Endothelial cell of umbilical vein (primary cell): Measurements from ENCODE around the gene GAPDHS. TPM values are rescaled to one million over a fixed set of nuclear protein-coding genes. Genes with fewer than 3 reads are reported as not detected.

ENCODE experiments used
- BruUV-seq: library from RNA; stranded (reverse); fragments of 400-500 nt; replicated peaks from 2 replicates; lab custom pipeline; 2021; lab: Mats Ljungman, UMichigan
- CTCF ChIA-PET: fragments of 300-600, 350-600 bp; sonication (Branson Sonifier 250); formaldehyde crosslinking; loops from one replicate; lab custom pipeline; 2021; ENCODE audit warnings: antibody characterized with exemption, inconsistent platforms; lab: Charles Lee
- POLR2A ChIA-PET: fragments of 300-600, 350-600 bp; sonication (Branson Sonifier 250); formaldehyde crosslinking; loops from one replicate; lab custom pipeline; 2021; ENCODE audit warnings: antibody characterized with exemption, inconsistent platforms; lab: Charles Lee
- DNase-seq: peaks from one replicate; pipeline ENCODE4 v3.0.0-alpha.2; 2011; ENCODE audit warnings: low read depth, low spot score
- FAIRE-seq: peaks from 2 replicates; lab custom pipeline; 2011; peaks lifted over from hg19 to GRCh38; lab: Jason Lieb, UNC
- H2AFZ ChIP-seq: 2 replicates; pipeline ENCODE4 v1.6.0; 2012; ENCODE audit warnings: low read depth, low read length, control low read depth, inconsistent platforms
- H3K27ac ChIP-seq: 2 replicates; pipeline ENCODE4 v1.5.1; 2011; ENCODE audit warnings: low read depth, mild to moderate bottlenecking, control low read depth, low read length, moderate library complexity; ENCODE audit not compliant: insufficient read depth
- H3K27me3 ChIP-seq, 2 experiments: 2 replicates each; pipeline versions ENCODE4 v1.6.0 to v1.6.1; 2011; ENCODE audit warnings: low read length in 2 of 2, mixed read lengths in 1 of 2; ENCODE audit not compliant: control insufficient read depth in 2 of 2, insufficient read depth in 2 of 2
- H3K36me3 ChIP-seq, 2 experiments: 2 replicates in 1 of 2; 3 replicates in 1 of 2; pipeline ENCODE4 v1.5.1; 2011; ENCODE audit warnings: low read length in 2 of 2, mild to moderate bottlenecking in 1 of 2, moderate library complexity in 1 of 2; ENCODE audit not compliant: control insufficient read depth in 2 of 2, insufficient read depth in 2 of 2; ENCODE audit errors: extremely low read depth in 1 of 2
- H3K4me1 ChIP-seq: 3 replicates; pipeline ENCODE4 v1.5.1; 2011; ENCODE audit warnings: mild to moderate bottlenecking, low read length; ENCODE audit not compliant: control insufficient read depth, insufficient read depth; ENCODE audit errors: extremely low read depth
- H3K4me2 ChIP-seq: 2 replicates; pipeline ENCODE4 v1.6.1; 2011; ENCODE audit warnings: low read length, control low read depth, mixed read lengths; ENCODE audit not compliant: insufficient read depth
- H3K4me3 ChIP-seq, 3 experiments: fragments of 200-600 bp in 1 of 3; sonication (generic), shearing (Covaris generic) in 1 of 3; replicated peaks in 1 of 3; 2 replicates each; pipeline ENCODE4 v1.5.1; 2011 to 2016; ENCODE audit warnings: control low read depth in 3 of 3, low read length in 3 of 3, mild to moderate bottlenecking in 2 of 3, inconsistent platforms in 1 of 3, low read depth in 1 of 3, moderate library complexity in 1 of 3; ENCODE audit not compliant: insufficient read depth in 1 of 3
- H3K79me2 ChIP-seq: 2 replicates; pipeline ENCODE4 v1.6.0; 2012; ENCODE audit warnings: low read length, inconsistent platforms; ENCODE audit not compliant: control insufficient read depth, insufficient read depth
- H3K9ac ChIP-seq: replicated peaks from 2 replicates; pipeline ENCODE3; 2011; ENCODE audit warnings: low read length, control low read depth; ENCODE audit not compliant: insufficient read depth; ENCODE audit errors: extremely low read depth
- H3K9me1 ChIP-seq: replicated peaks from 3 replicates; pipeline ENCODE4 v1.6.0; 2011; ENCODE audit warnings: mild to moderate bottlenecking, low read length; ENCODE audit not compliant: control insufficient read depth, insufficient read depth; ENCODE audit errors: extremely low read depth
- H3K9me3 ChIP-seq: replicated peaks from 2 replicates; pipeline ENCODE4 v1.5.1; 2012; ENCODE audit warnings: low read length, inconsistent platforms; ENCODE audit not compliant: control insufficient read depth, insufficient read depth
- H4K20me1 ChIP-seq: replicated peaks from 2 replicates; pipeline ENCODE3; 2011; ENCODE audit warnings: mild to moderate bottlenecking, low read length; ENCODE audit not compliant: control insufficient read depth, insufficient read depth; ENCODE audit errors: extremely low read depth
- CTCF ChIP-seq, 2 donors: IDR thresholded peaks; 1 replicate in 1 of 2; 2 replicates in 1 of 2; pipeline ENCODE4 v1.5.1; 2011; ENCODE audit warnings: low read length in 2 of 2, mild to moderate bottlenecking in 2 of 2, moderate library complexity in 2 of 2, control low read depth in 1 of 2, inconsistent platforms in 1 of 2, low read depth in 1 of 2; ENCODE audit not compliant: insufficient read depth in 1 of 2; ENCODE audit errors: extremely low read depth in 1 of 2
- EZH2 ChIP-seq: IDR thresholded peaks from 2 replicates; pipeline ENCODE4 v1.6.1; 2012; ENCODE audit warnings: borderline replicate concordance, low read depth, mild to moderate bottlenecking, moderate library complexity, low read length, inconsistent platforms; ENCODE audit not compliant: severe bottlenecking
- FOS ChIP-seq: IDR thresholded peaks from 2 replicates; pipeline ENCODE4 v1.6.1; 2011; ENCODE audit warnings: mild to moderate bottlenecking, low read length, moderate library complexity, borderline replicate concordance; ENCODE audit not compliant: insufficient read depth
- GATA2 ChIP-seq: IDR thresholded peaks from 2 replicates; pipeline ENCODE4 v1.7.0; 2011; ENCODE audit warnings: low read depth, mild to moderate bottlenecking, moderate library complexity, mixed read lengths, low read length; ENCODE audit not compliant: insufficient read length, insufficient read depth
- JUN ChIP-seq: IDR thresholded peaks from 2 replicates; pipeline ENCODE4 v1.6.1; 2011; ENCODE audit warnings: borderline replicate concordance, low read depth; ENCODE audit not compliant: insufficient read length, insufficient read depth
- MAX ChIP-seq: IDR thresholded peaks from 2 replicates; pipeline ENCODE4 v1.6.1; 2011; ENCODE audit not compliant: insufficient read depth, insufficient read length
- MYC ChIP-seq: IDR thresholded peaks from one replicate; pipeline ENCODE4 v1.6.1; 2011; ENCODE audit warnings: mild to moderate bottlenecking, low read depth, low read length
- POLR2A ChIP-seq: IDR thresholded peaks from 2 replicates; pipeline ENCODE4 v1.6.1; 2012; ENCODE audit warnings: low read depth, mild to moderate bottlenecking, control low read depth, low read length
- POLR2AphosphoS5 ChIP-seq: IDR thresholded peaks from 2 replicates; pipeline ENCODE4 v1.6.1; 2012; ENCODE audit warnings: low read depth, mild to moderate bottlenecking, control low read depth, low read length, moderate library complexity; ENCODE audit not compliant: insufficient read depth
- dilution Hi-C: fragments of 300-500 bp; cut with MboI; formaldehyde crosslinking; loops from one replicate; pipeline ENCODE4 v1.15.0; 2019; ENCODE audit warnings: low sequenced_read_pairs; ENCODE audit not compliant: extremely low pct_ligation_motif_present
- intact Hi-C: fragments of 100-400 bp; cut with micrococcal nuclease; formaldehyde crosslinking; loops from one replicate; pipeline ENCODE4 v1.10.0; 2022
- polyA plus RNA-seq, 4 experiments: library from polyadenylated mRNA; depleted of rRNA in 3 of 4; stranded (reverse) in 3 of 4; unstranded in 1 of 4; fragments of >200 nt; gene quantifications; 2 replicates each; pipeline versions ENCODE4 v1.2.1 to v1.2.3, GENCODE V29; 2011 to 2012; ENCODE audit warnings: missing spikeins in 1 of 4
- total RNA-seq: library from RNA; stranded (reverse); gene quantifications from 2 replicates; pipeline ENCODE4 v1.2.3, GENCODE V29; 2021

Gene GAPDHS
- total and polyA plus RNA-seq, 2 donors (not counting 3 experiments of a cell fraction or from before 2014, with no cell fraction given), result not detected

GRCh38 chr19:35487656-35488182 lies 45.5 kb upstream of the GAPDHS start:
- POLR2A ChIA-PET, result no interaction called here
- DNase-seq (no peak), FAIRE-seq (no peak)
- no peak overlapping the region for H2AFZ ChIP-seq
- H3K27me3 ChIP-seq, result no peaks in the 10 kb centered on the region
- no peak overlapping the region for H3K4me3 ChIP-seq
- TF ChIP-seq CTCF (IDR thresholded peaks at IDR 0.05; ENCODE audit: extremely low read depth in 1 of 2, insufficient read depth in 1 of 2, low read depth in 1 of 2, low read length in 2 of 2) (no peak), EZH2 (no peak), GATA2 (no peak), JUN (no peak), POLR2AphosphoS5 (no peak), MYC (no peak), MAX (no peak), POLR2A (no peak), FOS (no peak)
- H3K79me2 ChIP-seq, result no peaks in the 10 kb centered on the region
- no peaks in the 10 kb centered on the region for H3K9me3 ChIP-seq
- H3K9ac ChIP-seq, result no peak overlapping the region
- dilution Hi-C loops, result no loop called here
- CTCF ChIA-PET, result interaction anchor here (0.7 to 1.8 kb wide), 2 partner anchors 14 to 134 kb away, joined by 3 to 6 read pairs; no protein-coding TSS in a partner anchor
- H3K36me3 ChIP-seq, result no peaks in the 10 kb centered on the region
- H3K9me1 ChIP-seq, result no peaks in the 10 kb centered on the region
- no TSS peak for BruUV-seq
- H3K4me2 ChIP-seq, result no peak overlapping the region
- H3K27ac ChIP-seq, result no peak overlapping the region
- intact Hi-C loops, result no loop called here
- H4K20me1 ChIP-seq, result no peaks in the 10 kb centered on the region
- H3K4me1 ChIP-seq, result no peaks in the 10 kb centered on the region
